PC-3 (cell line): Measurements from ENCODE around the gene ZCWPW1. TPM values are rescaled to one million over a fixed set of nuclear protein-coding genes. Genes with fewer than 3 reads are reported as not detected.

Source experiments
- ATAC-seq: fragments of 200-7000 bp; cut with Tn5 transposase; 2 replicates; pipeline ENCODE4 v1.9.1; 2020; ENCODE audit warnings: mild to moderate bottlenecking, moderate library complexity
- BruUV-seq: library from RNA; stranded (reverse); fragments of 400-500 nt; replicated peaks from 2 replicates; lab custom pipeline; 2021; lab: Mats Ljungman, UMichigan
- CTCF ChIA-PET: fragments of 300-600 bp; sonication (Branson Sonifier 250); formaldehyde crosslinking; loops from one replicate; lab custom pipeline; 2022; ENCODE audit warnings: antibody characterized with exemption; lab: Charles Lee
- POLR2A ChIA-PET: fragments of 300-600 bp; sonication (Branson Sonifier 250); formaldehyde crosslinking; loops from one replicate; lab custom pipeline; 2022; ENCODE audit warnings: antibody characterized with exemption; ENCODE audit not compliant: unreplicated experiment; lab: Charles Lee
- DNase-seq: peaks from one replicate; pipeline ENCODE4 v3.0.0-alpha.2; 2015
- H2AFZ ChIP-seq: fragments of 300-600 bp; sonication (generic); 2 replicates; pipeline ENCODE4 v1.6.0; 2016; ENCODE audit warnings: antibody characterized with exemption, low read length
- H3F3A ChIP-seq: fragments of 300-600 bp; sonication (generic); one replicate; pipeline ENCODE4 v1.6.0; 2017; ENCODE audit warnings: antibody characterized with exemption, low read length, control low read depth, mild to moderate bottlenecking; ENCODE audit not compliant: unreplicated experiment
- H3K27ac ChIP-seq: fragments of 300-600 bp; sonication (generic); 2 replicates; pipeline ENCODE4 v1.5.1; 2016; ENCODE audit warnings: mild to moderate bottlenecking, low read length
- H3K27me3 ChIP-seq: fragments of 300-600 bp; sonication (generic); 2 replicates; pipeline ENCODE4 v1.6.1; 2016; ENCODE audit warnings: low read length, mixed read lengths
- H3K36me3 ChIP-seq: fragments of 300-600 bp; sonication (generic); 2 replicates; pipeline ENCODE4 v1.6.1; 2016; ENCODE audit warnings: low read depth, mixed run types, low read length, mixed read lengths
- H3K4me1 ChIP-seq: fragments of 300-600 bp; sonication (generic); 2 replicates; pipeline ENCODE4 v1.5.1; 2016; ENCODE audit warnings: low read length; ENCODE audit not compliant: insufficient read depth
- H3K4me2 ChIP-seq: fragments of 300-600 bp; sonication (generic); 2 replicates; pipeline ENCODE4 v1.6.0; 2016; ENCODE audit warnings: low read length
- H3K4me3 ChIP-seq: fragments of 300-600 bp; sonication (generic); 2 replicates; pipeline ENCODE4 v1.5.1; 2016; ENCODE audit warnings: mild to moderate bottlenecking, low read length, mixed read lengths
- H3K79me2 ChIP-seq: fragments of 300-600 bp; sonication (generic); 2 replicates; pipeline ENCODE4 v1.6.1; 2017; ENCODE audit warnings: low read length, mixed read lengths
- H3K9ac ChIP-seq: fragments of 300-600 bp; sonication (generic); 2 replicates; pipeline ENCODE4 v1.6.0; 2016; ENCODE audit warnings: mild to moderate bottlenecking, low read length
- H3K9me2 ChIP-seq: fragments of 300-600 bp; sonication (generic); replicated peaks from 2 replicates; pipeline ENCODE4 v1.6.1; 2016; ENCODE audit warnings: mixed run types, low read length, mixed read lengths
- H3K9me3 ChIP-seq: fragments of 300-600 bp; sonication (generic); 2 replicates; pipeline ENCODE4 v1.6.1; 2016; ENCODE audit warnings: low read length, mixed read lengths
- H4K20me1 ChIP-seq: fragments of 300-600 bp; sonication (generic); 2 replicates; pipeline ENCODE4 v1.6.1; 2016; ENCODE audit warnings: low read length, mixed read lengths
- CTCF ChIP-seq: fragments of 300-600 bp; sonication (generic); conservative IDR thresholded peaks from 2 replicates; pipeline ENCODE4 v1.5.1; 2017; ENCODE audit warnings: antibody characterized with exemption, low read depth, mild to moderate bottlenecking, low read length
- EZH2 ChIP-seq: fragments of 300-600 bp; sonication (generic); IDR thresholded peaks from one replicate; pipeline ENCODE4 v1.6.1; 2017; ENCODE audit warnings: antibody characterized with exemption, mild to moderate bottlenecking, low read length; ENCODE audit not compliant: unreplicated experiment
- EZH2phosphoT487 ChIP-seq: fragments of 300-600 bp; sonication (generic); IDR thresholded peaks from 2 replicates; pipeline ENCODE4 v1.6.1; 2018; ENCODE audit warnings: mild to moderate bottlenecking, antibody characterized with exemption, low read length, borderline replicate concordance
- intact Hi-C: fragments of 100-400 bp; cut with micrococcal nuclease; formaldehyde crosslinking; loops from 2 replicates; pipeline ENCODE4 v1.9.0; 2023
- total RNA-seq: library from RNA; depleted of rRNA; stranded (reverse); fragments of >200 nt; gene quantifications from 2 replicates; pipeline ENCODE4 v1.2.3, GENCODE V29; 2014

ZCWPW1 gene
- total RNA-seq, 1 experiment from 2014 or later: 2.2 TPM

DNA sequence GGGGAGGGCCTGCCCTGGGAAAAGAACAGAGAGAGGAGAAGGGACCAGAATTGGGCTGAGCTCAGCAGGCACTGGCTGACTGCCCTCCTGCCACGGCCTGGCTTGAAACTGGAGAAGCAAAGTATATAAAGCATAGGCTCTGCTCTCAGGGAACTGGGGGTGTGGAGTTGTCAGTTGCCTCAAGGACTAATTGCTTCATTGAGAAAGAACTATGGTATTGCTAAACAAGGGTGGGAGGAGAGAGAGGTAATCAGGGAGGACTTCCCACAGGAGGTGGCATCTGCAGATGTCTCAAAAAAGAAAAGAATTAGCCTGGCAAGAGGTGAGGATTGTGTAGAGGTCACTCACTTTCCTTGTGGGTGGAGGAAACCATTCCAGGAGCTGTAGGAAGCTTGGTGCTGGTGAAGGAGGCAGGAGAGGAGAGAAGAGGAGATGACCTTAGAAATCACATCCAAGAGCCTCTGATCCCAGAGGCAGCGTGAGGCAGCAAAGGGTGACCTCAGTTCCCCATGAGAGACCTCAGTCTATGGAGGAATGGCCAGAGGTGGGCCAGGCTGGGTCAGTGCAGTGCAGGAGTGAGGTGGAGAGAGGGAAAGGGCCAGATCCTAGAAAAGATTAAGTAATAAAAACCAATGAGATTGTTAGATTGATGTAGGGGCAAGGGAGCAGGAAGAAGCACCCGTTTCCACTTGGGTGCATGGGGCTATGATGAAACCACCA, 68.2 kb downstream of the ZCWPW1 start:
- Histone ChIP-seq H3K9me2 (no peaks in the 10 kb centered on the region), H3K27me3 (no peaks in the 10 kb centered on the region), H3K27ac (no peak overlapping the region), H3K36me3 (peaks cover 41% of the 10 kb centered on the region), H4K20me1 (no peaks in the 10 kb centered on the region), H3K4me2 (no peak overlapping the region), H3F3A (no peaks in the 10 kb centered on the region), H3K4me1 (no peaks in the 10 kb centered on the region), H2AFZ (no peak overlapping the region), H3K9me3 (no peaks in the 10 kb centered on the region), H3K4me3 (no peak overlapping the region), H3K79me2 (no peaks in the 10 kb centered on the region), H3K9ac (no peak overlapping the region)
- no peak for TF ChIP-seq EZH2phosphoT487
- TF ChIP-seq CTCF: no peak
- TF ChIP-seq EZH2: no peak
- no TSS peak for BruUV-seq
- intact Hi-C loops: no loop called here
- ChIA-PET CTCF (no interaction called here), POLR2A (no interaction called here)
- no peak for DNase-seq
- ATAC-seq: no peak

- ATAC-seq: no peak
- POLR2A ChIA-PET: no interaction called here
- peaks cover 42% of the 10 kb centered on the region for H3K36me3 ChIP-seq
Measured at GRCh38 chr7:100358857-100359212, 69.7 kb downstream of the ZCWPW1 start.

More at GRCh38 chr7:100358857-100359212, 69.7 kb downstream of the ZCWPW1 start:
- CTCF ChIA-PET: no interaction called here
- intact Hi-C loops: loop anchor here (10.0 kb wide), 1 partner anchor 46 kb away; no protein-coding TSS in a partner anchor
- no peak overlapping the region for H3K4me2 ChIP-seq
- no peaks in the 10 kb centered on the region for H3K9me2 ChIP-seq
- no peak for TF ChIP-seq EZH2phosphoT487
- TF ChIP-seq CTCF: no peak
- TF ChIP-seq EZH2: no peak
- H3K79me2 ChIP-seq: no peaks in the 10 kb centered on the region
- no peak overlapping the region for H3K4me3 ChIP-seq
- H3F3A ChIP-seq: no peaks in the 10 kb centered on the region
- DNase-seq: no peak
- H3K9ac ChIP-seq: no peak overlapping the region
- no peak overlapping the region for H3K27ac ChIP-seq
- H3K4me1 ChIP-seq: no peaks in the 10 kb centered on the region
- H3K27me3 ChIP-seq: no peaks in the 10 kb centered on the region
- no peaks in the 10 kb centered on the region for H4K20me1 ChIP-seq
- no peak overlapping the region for H2AFZ ChIP-seq
- no peaks in the 10 kb centered on the region for H3K9me3 ChIP-seq
- no TSS peak for BruUV-seq
